Effector CD4-positive, alpha-beta T cell (primary cell): ENCODE data around the gene TENT5C.

ENCODE experiments used
- DNase-seq: peaks from one replicate; pipeline ENCODE4 v3.0.0-alpha.2; 2020

Gene TENT5C

DNA sequence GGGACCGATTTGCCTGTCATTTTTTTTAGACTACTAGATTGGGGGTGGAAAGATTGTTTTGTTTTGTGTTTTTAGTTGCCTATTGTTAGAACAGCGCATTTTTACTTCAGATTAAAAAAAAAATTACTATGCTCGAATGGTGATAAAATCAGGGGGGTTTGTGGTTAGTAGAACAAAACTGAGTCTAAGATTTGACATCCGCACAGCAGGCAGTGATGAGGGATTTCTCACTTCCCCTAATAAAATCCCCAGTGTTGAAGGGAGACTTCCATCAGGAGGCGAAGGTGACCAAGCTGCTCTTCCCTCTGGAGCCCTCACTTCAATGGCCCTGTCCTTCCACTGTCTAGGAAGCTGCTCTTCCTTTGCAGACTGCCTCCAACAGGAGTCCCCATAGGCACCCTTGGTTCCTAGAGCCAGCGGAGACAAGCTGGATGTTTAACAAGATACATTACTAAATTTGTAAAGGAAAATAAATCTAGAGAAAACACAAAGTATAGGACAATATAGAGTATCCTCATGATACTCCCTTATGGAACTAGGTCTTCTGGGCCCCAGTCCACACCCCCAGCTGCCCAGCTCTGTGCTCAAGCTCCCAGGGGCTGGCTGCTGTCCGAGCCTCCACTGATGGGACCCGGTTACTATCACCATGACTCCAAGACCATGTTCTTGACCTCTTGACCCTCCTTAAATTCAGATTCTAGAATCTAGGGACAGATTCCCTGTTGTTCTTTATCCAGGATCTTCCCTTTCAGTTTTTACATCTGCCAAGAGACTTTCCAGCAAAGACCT is 31.0 kb downstream of the TENT5C start:
- no peak for DNase-seq

DNA sequence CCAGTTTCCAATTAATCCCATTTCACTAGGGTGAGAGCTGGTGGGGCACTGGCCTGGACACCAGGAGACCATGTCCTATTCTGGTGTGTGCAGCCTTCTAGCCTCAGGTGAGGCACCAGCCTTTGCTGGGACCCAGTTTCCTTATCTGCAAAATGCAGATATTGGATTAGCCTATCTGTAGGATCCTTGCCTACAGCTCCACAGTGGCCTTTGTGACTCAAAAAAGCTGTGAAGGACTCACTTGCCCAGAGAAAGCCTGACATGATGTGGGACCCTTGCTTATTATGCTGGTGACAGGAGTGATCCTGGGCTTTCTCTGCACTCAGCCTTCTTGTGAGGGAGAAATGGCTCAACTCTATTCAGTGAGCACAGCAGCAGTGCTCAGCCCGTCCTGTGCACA is 32.3 kb downstream of the TENT5C start:
- DNase-seq = no peak

DNA sequence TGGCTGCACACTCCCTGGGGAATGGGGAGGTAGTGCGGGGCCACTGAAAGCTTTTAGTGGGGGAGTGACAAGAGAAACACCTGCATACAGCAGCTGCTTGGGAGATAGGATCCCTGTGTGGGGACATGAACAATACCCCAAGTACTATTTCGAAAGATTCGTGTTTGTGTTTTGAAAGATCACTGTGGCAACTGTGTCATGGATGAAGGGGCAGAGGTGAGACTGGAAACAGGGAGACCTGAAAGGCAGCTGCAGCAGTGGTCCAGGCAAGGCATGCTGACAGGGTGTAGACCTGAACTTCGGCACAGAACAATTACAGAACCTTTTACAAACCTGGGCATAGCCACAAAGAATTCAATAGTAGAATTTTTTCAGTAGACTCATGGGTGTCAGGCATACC is 32.9 kb downstream of the TENT5C start:
- no peak for DNase-seq

DNA sequence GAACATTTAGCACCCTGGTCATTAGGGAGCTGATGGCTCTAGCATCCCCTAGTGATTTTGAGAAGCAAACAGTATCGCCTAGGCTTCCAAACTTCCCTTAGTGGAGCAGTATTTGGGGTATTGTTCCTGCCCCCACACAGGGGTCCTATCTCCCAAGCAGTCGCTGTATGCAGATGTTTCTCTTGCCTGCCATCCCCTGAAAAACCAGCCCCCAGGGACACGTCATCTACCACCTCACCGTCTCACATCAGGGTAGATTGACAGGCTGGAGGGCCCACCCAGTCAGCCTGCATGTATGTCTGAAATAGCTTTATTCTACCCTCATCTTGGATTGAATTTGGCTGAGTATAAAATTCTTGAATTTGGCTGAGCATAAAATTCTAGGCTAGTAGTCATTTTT is 33.9 kb downstream of the TENT5C start:
- DNase-seq = no peak

DNA sequence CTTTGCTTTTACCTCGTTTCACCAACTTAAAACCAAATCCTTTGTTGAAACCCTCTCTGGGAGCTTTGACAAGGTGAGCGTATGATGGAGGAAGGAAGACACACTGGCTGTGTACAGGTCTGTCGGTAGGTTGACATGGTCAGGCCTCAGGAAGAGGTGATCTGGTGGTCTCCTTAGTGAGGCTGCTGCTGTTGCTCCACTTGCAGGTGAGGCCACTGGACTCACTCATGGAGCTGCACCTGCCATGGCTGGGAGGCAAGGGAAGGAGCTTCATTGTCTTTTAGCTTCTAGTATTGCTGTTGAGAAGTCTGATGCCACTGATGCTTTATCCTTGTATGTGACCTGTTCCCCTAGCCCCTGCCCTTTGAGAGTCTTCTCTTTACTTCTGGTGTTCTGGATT is 35.7 kb downstream of the TENT5C start:
- DNase-seq = no peak

DNA sequence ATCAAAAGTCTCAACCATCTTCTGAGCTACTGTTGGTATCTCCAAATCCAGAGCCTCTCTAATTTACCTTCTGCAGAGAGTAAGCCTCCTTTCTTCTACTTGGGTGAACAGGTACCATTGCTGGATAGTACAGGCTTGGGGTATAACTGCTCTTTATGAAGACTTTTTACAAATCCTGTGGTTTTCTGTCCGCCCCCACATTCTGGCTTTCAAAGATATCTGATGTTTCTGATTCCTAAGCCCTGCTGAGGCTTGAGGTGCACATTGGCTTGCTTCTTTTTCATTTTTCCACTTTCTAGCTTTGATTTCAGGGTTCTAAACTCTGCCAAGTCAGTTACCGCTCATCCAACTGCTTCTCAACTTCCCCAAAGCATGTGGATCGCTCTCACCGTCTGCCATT is 37.1 kb downstream of the TENT5C start:
- DNase-seq = no peak

DNA sequence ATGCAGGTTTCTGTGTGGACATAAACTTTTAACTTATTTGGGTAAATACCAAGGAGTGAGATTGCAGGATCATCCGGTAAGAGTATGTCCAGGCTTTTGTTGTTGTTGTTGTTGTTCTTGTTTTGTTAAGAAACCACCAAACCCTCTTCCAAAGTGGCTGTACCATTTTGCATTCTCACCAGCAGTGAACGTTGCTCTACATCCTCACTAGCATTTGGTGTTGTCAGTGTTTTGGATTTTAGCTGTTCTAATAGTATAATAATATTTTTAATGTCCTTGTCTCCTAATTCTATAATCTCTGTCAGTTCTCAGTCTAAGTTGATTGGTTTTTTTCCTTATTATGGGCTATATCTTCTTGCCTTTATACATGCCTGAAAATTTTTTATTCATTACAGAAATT is 37.8 kb downstream of the TENT5C start:
- no peak for DNase-seq

DNA sequence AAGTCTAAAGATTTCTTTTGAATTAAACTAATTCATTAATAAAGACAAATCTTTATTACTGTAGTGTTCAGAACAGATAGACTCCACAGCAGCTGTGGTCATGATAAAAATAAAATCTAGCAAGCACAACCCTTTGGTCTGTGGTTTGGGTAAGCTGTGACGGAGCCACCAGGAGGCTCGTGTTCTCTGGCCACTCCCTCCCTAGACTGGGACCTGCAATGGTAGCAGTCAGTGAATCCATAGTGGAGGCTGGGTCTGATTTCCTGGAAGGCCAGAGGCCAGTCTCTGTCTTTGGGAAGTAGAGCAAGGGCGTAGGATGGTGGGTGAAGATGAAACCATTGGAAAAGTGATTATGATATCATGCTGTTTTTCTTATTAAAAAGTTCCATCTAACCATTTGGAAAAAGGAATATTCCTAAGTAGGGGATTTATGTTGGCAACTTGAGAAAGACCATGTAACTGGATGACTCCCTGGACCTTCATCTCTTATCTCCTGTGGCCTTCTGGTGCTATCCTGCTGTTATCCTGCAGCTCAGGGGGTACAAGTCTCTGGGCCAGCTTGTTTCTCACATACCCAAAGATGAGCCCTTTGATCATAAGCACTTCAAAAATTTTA is 39.0 kb downstream of the TENT5C start:
- no peak for DNase-seq

DNA sequence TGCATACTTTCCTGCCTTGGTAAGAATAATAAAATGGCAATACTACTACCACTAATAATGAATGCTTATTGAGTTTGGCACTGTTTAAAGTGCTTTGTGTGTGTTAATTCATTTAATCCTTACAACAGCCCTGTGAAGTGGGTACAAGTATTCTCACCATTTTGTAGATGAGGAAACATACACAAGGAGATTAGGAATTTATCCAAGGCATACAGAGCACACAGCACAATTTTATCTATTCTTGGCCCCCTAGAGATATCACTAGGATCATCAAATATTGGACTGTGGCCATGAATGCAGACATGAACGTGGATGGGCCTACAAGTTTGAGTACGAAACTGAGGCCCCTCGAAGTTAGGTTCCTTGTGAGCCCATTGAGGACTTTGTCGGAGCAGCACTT is 39.5 kb downstream of the TENT5C start:
- DNase-seq = no peak

DNA sequence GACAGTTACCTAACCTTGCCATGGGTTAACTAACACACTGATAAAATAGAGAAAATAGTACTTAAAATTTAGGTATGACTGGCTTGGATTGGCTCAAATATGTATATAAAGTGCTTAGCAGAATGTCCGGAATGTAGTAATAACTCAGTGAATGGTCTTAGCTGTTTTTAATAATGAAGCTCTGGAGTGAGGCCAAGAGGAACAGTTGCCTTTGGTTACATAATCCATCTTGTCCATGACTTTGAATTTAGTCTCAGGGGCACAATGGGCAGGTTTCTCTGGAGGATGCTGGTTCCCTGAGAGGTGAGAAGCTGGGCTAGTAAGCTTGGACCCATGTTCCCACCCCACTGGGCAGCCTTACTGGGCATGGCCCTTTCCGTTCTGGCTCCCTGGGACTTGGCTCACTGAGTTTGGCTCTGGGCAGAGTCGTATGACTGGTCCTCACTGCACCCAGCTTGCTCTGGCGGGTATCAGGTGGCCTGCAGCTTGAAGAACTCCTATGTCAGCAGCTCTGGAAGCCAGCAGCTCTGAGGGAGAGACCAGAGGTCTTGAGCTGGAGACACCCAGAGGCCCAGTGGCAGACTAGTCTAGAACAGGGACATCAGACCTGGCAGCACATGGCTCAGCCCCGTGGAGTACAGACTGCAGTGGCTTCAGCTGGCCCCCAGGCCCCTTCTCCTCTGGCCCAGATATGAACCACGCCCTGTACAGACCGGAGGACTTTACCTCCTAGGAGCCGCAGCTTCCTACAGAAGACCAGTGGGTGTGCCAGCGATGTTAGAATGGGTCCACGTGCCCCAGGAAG is 40.4 kb downstream of the TENT5C start:
- DNase-seq = no peak

DNA sequence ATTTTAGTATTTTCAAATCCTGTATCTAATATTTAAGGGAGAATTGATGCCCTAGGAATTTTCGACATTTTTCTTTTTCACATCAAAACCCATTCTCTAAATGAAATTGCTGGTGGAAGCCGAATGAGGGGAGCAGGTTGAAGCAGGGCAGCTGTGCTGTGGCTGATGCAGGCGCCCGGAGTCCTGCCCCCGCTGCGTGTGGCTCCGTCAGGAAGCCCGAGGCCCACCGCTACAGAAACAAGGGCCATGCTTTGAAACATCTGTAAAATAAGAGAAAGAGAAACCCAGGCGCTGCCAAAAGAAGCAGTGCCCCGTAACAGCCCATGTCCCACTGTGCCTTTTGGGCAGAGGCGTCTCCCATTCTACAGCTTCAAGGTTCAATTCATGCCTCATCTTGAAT is 41.1 kb downstream of the TENT5C start:
- DNase-seq = no peak

DNA sequence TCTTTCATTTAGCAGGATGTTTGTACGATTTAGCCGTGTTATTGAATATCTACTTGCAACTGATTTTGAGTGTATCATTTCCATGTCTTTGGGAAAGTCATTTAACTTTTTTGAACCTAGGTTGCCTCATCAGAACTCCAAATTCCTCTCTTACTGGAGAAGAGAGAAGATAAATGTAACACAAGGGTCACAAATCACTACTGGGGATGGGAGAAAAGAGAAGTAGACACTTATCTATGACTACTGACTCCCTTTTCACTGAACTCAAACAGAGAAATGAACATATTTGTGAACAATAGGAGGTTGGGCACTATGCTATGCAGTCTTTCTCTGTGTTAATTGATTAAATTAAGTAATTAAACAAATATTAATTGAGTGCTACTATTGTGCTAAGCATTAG is 42.2 kb downstream of the TENT5C start:
- no peak for DNase-seq

DNA sequence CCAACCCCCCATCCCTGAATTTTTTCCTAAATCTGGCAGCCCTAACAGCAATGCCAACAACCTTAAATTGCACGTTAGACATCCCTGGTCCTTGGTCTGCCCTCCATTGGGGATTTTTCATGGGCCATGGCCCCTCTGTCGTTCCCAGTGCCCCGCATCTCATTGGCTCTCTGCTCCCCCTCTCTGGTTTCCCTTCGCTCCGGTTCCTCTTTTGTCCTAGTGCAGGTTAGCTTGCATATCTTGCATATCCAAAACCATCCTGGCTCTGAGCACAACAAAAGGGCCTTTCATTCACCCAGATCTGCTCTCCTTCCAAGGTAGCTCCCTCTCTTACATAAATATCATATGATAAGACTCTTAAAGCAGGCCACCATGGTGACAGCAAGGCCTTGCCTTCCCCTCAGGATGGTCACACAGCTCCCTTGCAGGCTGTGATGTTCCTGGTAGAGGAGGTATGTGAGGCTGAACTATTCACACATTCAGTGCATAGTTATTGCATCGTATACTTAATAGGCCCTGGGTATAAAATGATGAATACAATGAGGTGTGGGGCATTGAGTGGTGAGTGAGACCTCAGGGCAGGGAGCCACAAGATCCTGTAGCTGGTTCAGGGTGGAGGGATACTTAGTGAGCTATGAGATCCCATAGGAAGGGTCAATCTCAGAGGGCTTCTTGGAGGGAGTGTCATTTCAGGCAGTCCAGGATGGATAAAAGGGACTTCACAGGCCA is 45.2 kb downstream of the TENT5C start:
- DNase-seq = no peak

DNA sequence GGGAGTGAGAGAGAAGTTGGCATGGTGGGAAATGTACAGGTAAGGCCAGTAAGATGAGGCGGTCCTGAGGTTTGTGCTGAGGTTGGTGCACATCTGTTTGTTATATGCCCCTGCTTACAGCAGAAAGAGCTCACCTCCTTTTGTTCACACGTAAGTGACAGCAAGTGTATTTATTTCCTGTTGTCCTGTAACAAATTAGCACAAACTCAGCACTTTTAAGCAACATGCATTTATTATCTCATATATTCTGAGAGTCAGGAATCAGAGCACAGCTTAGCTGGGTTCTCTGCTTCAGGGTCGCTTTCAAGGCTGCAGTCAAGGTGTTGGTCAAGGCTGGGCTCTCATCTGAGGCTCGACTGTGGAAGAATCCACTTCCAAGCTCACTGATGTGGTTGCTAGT is 45.8 kb downstream of the TENT5C start:
- DNase-seq = no peak

DNA sequence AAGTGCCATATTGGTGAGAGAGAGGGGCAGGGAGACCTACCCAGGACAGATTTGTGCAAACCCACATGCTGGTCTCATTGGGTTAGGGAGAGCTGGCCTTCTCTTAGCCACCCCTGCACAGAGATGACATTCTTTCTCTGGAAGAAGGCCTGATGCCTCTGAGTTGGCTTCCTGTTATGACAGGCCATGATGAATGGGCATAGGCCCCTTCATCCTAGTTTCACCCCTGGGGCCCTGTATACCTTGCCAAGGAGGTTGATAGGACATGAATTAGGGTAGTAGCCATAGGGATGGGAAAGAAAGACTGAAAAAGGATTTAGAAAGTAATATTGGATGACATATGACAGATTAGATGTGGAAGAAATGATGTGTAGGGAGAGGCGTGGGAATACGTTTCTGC is 46.6 kb downstream of the TENT5C start:
- DNase-seq = no peak

DNA sequence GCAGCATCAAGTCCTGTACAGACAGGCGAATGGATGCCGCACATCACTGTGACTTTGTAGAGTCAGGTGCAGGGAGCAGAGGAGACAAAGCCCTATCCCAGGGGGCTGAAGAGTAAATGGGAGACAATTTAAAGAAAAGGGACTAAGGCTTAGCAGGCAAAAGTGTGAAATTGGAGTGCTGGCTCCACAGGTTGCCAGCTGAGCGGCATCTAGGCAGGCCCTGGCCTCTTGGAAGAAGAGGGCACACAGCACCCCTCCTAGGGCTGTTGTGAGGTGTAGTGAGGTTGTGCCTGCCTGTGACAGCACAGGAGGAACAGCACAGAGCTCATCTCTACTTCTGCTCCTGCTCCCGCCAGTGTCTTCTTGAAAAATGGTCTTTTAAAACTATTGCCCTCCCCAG is 47.3 kb downstream of the TENT5C start:
- no peak for DNase-seq

DNA sequence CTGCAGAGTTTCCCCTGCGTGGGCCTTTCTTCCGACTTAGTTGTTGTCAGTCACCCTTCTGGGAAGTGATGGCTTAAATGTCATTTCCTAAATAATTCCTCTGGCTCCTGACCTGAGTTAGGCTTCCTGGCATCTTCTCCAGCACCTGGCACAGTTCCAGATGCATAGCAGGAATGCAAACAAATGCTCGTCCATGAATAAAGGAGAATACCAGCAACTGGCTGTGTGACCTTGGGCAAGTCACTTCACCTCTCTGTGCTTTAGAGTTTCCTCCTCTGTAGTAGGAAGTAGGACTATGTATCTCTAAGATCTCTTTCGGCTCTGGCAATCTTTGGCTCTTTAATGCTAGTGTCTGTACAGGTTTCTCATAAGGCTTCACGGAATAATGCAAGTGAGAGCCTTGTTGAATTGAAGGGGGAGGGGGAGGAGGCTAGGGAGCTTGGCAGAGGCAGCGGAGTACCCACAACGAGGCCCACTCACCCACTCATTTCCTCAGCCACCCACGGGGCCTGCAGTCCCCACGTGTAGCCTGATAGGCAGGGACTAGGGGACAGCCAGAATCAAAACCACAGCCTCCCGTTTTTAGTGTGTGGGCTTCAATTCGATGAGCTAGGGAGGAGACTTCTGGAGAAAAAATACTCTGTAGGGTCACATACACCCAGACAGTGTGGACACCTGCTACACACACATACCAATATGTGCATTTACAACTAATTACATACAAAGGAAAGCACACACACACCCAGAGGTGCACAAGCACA is 48.1 kb downstream of the TENT5C start:
- no peak for DNase-seq

DNA sequence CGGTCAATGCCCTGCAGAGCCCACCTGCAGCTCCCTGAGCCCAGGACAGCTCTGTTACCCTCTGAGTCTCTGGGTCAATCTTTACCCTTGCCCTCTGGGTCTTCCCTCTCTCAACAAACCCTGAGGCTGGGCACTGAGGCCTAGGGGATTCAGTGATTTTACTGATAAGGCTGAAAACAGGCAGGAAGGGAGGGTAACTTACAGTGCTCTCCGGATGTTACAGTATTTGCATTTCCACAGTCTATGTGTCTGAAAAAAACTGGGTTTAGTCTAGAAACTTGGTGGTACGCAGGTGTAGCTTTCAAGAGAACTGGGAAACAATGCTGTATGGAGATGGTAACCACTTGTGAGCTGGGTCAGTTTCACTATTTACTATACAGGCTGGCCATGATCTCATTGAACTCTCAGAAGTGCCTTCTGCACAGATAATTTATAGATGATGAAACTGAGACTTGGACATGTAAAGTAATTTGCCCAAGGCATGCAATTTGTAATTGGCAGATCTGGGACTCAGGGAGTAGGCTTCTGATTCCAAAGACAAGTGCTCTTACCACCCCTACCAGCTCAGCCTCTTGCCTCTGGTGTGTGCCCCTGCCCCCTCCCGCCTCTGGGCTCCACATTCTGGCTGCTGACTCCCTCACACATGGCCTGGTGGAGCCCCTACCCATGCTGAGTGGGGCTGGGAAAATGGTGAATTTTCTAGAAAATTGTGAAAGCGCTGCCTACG is 48.8 kb downstream of the TENT5C start:
- DNase-seq = no peak

DNA sequence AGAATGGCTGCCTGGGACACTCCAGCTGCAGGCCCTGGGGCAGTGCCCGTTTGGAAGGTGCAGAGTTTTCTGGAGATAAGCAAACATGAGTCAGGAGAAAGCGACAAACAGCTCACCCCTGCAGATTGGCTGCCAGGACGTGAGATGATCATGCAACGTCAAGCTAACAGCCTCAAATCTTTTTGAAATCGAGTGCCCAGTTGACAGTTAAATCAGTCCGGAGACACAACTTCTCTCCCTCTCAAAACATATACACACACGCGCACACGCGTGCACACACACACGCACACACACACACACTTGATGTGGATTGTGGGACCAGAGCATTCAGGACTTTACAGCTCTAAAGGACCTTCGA is 49.4 kb downstream of the TENT5C start:
- DNase-seq = no peak

DNA sequence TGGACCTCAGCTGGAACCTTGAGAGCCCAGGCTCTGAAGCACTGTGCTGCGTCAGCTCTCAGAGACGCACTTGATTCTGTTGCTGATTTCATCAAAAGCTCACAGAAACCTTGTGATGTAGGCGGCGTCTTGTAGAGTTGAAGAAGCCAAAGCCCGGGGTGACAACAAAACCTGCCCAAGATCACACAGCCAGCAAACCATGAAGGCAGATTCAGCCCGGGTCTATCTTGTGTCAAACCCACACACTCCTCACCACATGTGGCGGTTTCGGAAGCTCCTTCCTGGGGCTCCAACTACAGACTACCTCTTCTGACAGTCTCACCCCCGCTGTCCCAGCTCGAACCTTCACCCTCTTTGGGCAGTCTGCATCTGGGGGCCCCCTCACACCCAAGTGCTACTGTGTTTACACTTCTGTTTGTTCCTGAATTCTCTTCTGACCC is 50.4 kb downstream of the TENT5C start:
- DNase-seq = peak; percentile 78

DNA sequence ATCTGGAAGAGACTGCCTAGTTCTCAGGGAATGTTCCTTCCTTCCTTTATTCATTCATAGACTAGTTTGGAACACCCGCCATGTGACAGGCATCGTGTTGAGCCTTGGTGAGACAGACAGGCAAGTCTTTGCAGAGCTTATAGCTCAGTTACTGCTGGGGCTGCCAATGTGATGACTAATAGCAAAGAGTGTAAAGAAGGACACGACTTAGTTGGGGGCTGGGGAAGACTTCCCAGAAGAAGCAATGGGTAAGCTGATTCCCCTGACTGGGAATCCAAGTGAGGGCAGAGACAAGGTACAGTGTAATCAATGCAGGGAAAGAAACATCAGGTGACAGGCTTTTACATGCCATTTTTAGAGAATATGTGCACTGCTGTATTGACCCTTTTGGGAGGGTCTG is 51.2 kb downstream of the TENT5C start:
- no peak for DNase-seq
